DOHH2 (cell line): Measurements from ENCODE around the gene TCERG1L.

ENCODE experiments used
- H3F3A ChIP-seq: fragments of 200-600 bp; sonication (generic), shearing (Covaris generic); 2 replicates; pipeline ENCODE4 v1.6.0; 2016; ENCODE audit warnings: antibody characterized with exemption, mild to moderate bottlenecking; ENCODE audit not compliant: control insufficient read depth, insufficient read depth
- H3K27ac ChIP-seq: fragments of 200-600 bp; sonication (generic); 2 replicates; pipeline ENCODE4 v1.5.1; 2014; ENCODE audit warnings: low read depth, mild to moderate bottlenecking, low read length, moderate library complexity
- H3K27me3 ChIP-seq: fragments of 200-600 bp; sonication (generic); 2 replicates; pipeline ENCODE4 v1.6.1; 2014; ENCODE audit warnings: mild to moderate bottlenecking, low read length, mixed read lengths; ENCODE audit not compliant: control insufficient read depth
- H3K36me3 ChIP-seq: fragments of 200-600 bp; sonication (generic); 2 replicates; pipeline ENCODE4 v1.6.1; 2014; ENCODE audit warnings: mild to moderate bottlenecking, low read length, moderate library complexity, mixed read lengths; ENCODE audit not compliant: control insufficient read depth
- H3K4me1 ChIP-seq: fragments of 200-600 bp; sonication (generic); 2 replicates; pipeline ENCODE4 v1.6.1; 2014; ENCODE audit warnings: mild to moderate bottlenecking, low read length, mixed read lengths; ENCODE audit not compliant: control insufficient read depth
- H3K4me2 ChIP-seq: fragments of 200-600 bp; sonication (generic); 2 replicates; pipeline ENCODE4 v1.6.0; 2014; ENCODE audit warnings: mild to moderate bottlenecking, low read length, moderate library complexity
- H3K4me3 ChIP-seq: fragments of 200-600 bp; sonication (generic); 2 replicates; pipeline ENCODE4 v1.5.1; 2014; ENCODE audit warnings: mild to moderate bottlenecking, low read length, mixed read lengths
- H3K79me2 ChIP-seq: fragments of 200-600 bp; sonication (generic); 2 replicates; pipeline ENCODE4 v1.6.1; 2014; ENCODE audit warnings: mild to moderate bottlenecking, low read length, mixed read lengths; ENCODE audit not compliant: control insufficient read depth
- H3K9me2 ChIP-seq: fragments of 200-600 bp; sonication (generic); replicated peaks from 2 replicates; pipeline ENCODE4 v1.6.1; 2014; ENCODE audit warnings: mild to moderate bottlenecking, low read length, mixed read lengths; ENCODE audit not compliant: control insufficient read depth
- H3K9me3 ChIP-seq: fragments of 200-600 bp; sonication (generic); 2 replicates; pipeline ENCODE4 v1.6.1; 2014; ENCODE audit warnings: antibody characterized with exemption, low read length, mixed read lengths; ENCODE audit not compliant: control insufficient read depth, insufficient read depth
- H4K20me1 ChIP-seq: fragments of 200-600 bp; sonication (generic); 2 replicates; pipeline ENCODE4 v1.6.0; 2014; ENCODE audit warnings: low read depth, mild to moderate bottlenecking, antibody characterized with exemption, low read length, moderate library complexity; ENCODE audit not compliant: control insufficient read depth, insufficient read depth
- CTCF ChIP-seq: fragments of 200-600 bp; sonication (generic); IDR thresholded peaks from one replicate; pipeline ENCODE4 v1.5.1; 2014; ENCODE audit warnings: antibody characterized with exemption, mild to moderate bottlenecking, low read depth, low read length; ENCODE audit not compliant: poor library complexity, severe bottlenecking
- EZH2phosphoT487 ChIP-seq: fragments of 200-600 bp; sonication (generic); IDR thresholded peaks from 2 replicates; pipeline ENCODE4 v1.6.1; 2017; ENCODE audit warnings: borderline replicate concordance, mild to moderate bottlenecking, antibody characterized with exemption, low read length, moderate library complexity, mixed read lengths

The TCERG1L gene

GRCh38 chr10:131320860-131321604, 9.5 kb upstream of the TCERG1L start:
- Histone ChIP-seq H3K36me3 (no peaks in the 10 kb centered on the region), H4K20me1 (no peaks in the 10 kb centered on the region), H3K4me1 (no peaks in the 10 kb centered on the region), H3K9me2 (no peaks in the 10 kb centered on the region), H3K4me2 (no peak overlapping the region), H3K79me2 (no peaks in the 10 kb centered on the region), H3K27ac (no peak overlapping the region), H3K9me3 (no peaks in the 10 kb centered on the region), H3F3A (no peaks in the 10 kb centered on the region), H3K27me3 (no peaks in the 10 kb centered on the region), H3K4me3 (no peak overlapping the region)
- TF ChIP-seq EZH2phosphoT487 (no peak), CTCF (no peak)

GRCh38 chr10:131318814-131319213, 7.3 kb upstream of the TCERG1L start:
- no peaks in the 10 kb centered on the region for H3K4me1 ChIP-seq

GRCh38 chr10:131318291-131318690, 6.8 kb upstream of the TCERG1L start:
- Histone ChIP-seq H3K27ac (no peak overlapping the region), H3K9me2 (no peaks in the 10 kb centered on the region), H3K79me2 (no peaks in the 10 kb centered on the region), H3K4me3 (no peak overlapping the region), H3F3A (no peaks in the 10 kb centered on the region), H3K4me2 (no peak overlapping the region), H3K36me3 (no peaks in the 10 kb centered on the region), H4K20me1 (no peaks in the 10 kb centered on the region), H3K9me3 (no peaks in the 10 kb centered on the region), H3K4me1 (no peaks in the 10 kb centered on the region), H3K27me3 (no peaks in the 10 kb centered on the region)
- TF ChIP-seq CTCF (no peak), EZH2phosphoT487 (no peak)

More at GRCh38 chr10:131318814-131319213, 7.3 kb upstream of the TCERG1L start:
- no peak overlapping the region for H3K4me3 ChIP-seq
- no peaks in the 10 kb centered on the region for H3K27me3 ChIP-seq
- no peaks in the 10 kb centered on the region for H3K9me3 ChIP-seq
- no peaks in the 10 kb centered on the region for H3K36me3 ChIP-seq
- H3K27ac ChIP-seq = no peak overlapping the region
- H3K9me2 ChIP-seq = no peaks in the 10 kb centered on the region
- H3F3A ChIP-seq = no peaks in the 10 kb centered on the region
- no peak overlapping the region for H3K4me2 ChIP-seq
- H3K79me2 ChIP-seq = no peaks in the 10 kb centered on the region
- no peaks in the 10 kb centered on the region for H4K20me1 ChIP-seq
- TF ChIP-seq EZH2phosphoT487 = no peak
- no peak for TF ChIP-seq CTCF
